OCI-LY3 (cell line): Measurements from ENCODE around the gene REC114.

Experiments
- H2AFZ ChIP-seq: fragments of 200-600, 300-600 bp; shearing (Covaris generic); 2 replicates; pipeline ENCODE4 v1.6.0; 2014; ENCODE audit warnings: antibody characterized with exemption, low read depth, low read length
- H3K27ac ChIP-seq: fragments of 200-600, 300-600 bp; sonication (generic); 2 replicates; pipeline ENCODE4 v1.5.1; 2014; ENCODE audit warnings: mild to moderate bottlenecking, low read length, moderate library complexity, mixed read lengths
- H3K27me3 ChIP-seq: fragments of 200-600, 300-600 bp; sonication (generic); 2 replicates; pipeline ENCODE4 v1.6.1; 2014; ENCODE audit warnings: low read depth, low read length, mixed read lengths
- H3K36me3 ChIP-seq: fragments of 200-600, 300-600 bp; sonication (generic); replicated peaks from 2 replicates; pipeline ENCODE3; 2014; ENCODE audit warnings: low read depth, low read length, mixed read lengths
- H3K4me1 ChIP-seq: fragments of 300-600, 200-600 bp; sonication (generic); 2 replicates; pipeline ENCODE4 v1.6.1; 2014; ENCODE audit warnings: low read length, mixed read lengths
- H3K4me2 ChIP-seq: fragments of 200-600, 300-600 bp; sonication (generic); 2 replicates; pipeline ENCODE4 v1.6.1; 2014; ENCODE audit warnings: low read length, mixed read lengths
- H3K4me3 ChIP-seq: fragments of 300-600, 200-600 bp; sonication (generic); 2 replicates; pipeline ENCODE4 v1.5.1; 2014; ENCODE audit warnings: antibody characterized with exemption, mild to moderate bottlenecking, low read length, moderate library complexity
- H3K79me2 ChIP-seq: fragments of 300-600, 200-600 bp; shearing (Covaris generic); 2 replicates; pipeline ENCODE4 v1.6.1; 2014; ENCODE audit warnings: mild to moderate bottlenecking, low read length, mixed read lengths
- H3K9ac ChIP-seq: fragments of 300-600, 200-600 bp; shearing (Covaris generic); 2 replicates; pipeline ENCODE4 v1.6.0; 2014; ENCODE audit warnings: mild to moderate bottlenecking, low read length, moderate library complexity
- H3K9me3 ChIP-seq: fragments of 200-600, 300-600 bp; shearing (Covaris generic); 2 replicates; pipeline ENCODE4 v1.6.1; 2014; ENCODE audit warnings: low read length, mixed read lengths; ENCODE audit not compliant: insufficient read depth
- H4K20me1 ChIP-seq: fragments of 200-600, 300-600 bp; sonication (generic); 2 replicates; pipeline ENCODE4 v1.6.1; 2016; ENCODE audit warnings: low read length, mixed read lengths; ENCODE audit not compliant: insufficient read depth
- CTCF ChIP-seq: fragments of 200-600, 300-600 bp; sonication (generic); IDR thresholded peaks from 2 replicates; pipeline ENCODE4 v1.5.1; 2014; ENCODE audit warnings: antibody characterized with exemption, low read length, low read depth
- EZH2phosphoT487 ChIP-seq: fragments of 200-600 bp; shearing (Covaris generic); IDR thresholded peaks from 2 replicates; pipeline ENCODE4 v1.6.1; 2018; ENCODE audit warnings: antibody characterized with exemption, mixed run types, low read depth

Gene REC114

DNA sequence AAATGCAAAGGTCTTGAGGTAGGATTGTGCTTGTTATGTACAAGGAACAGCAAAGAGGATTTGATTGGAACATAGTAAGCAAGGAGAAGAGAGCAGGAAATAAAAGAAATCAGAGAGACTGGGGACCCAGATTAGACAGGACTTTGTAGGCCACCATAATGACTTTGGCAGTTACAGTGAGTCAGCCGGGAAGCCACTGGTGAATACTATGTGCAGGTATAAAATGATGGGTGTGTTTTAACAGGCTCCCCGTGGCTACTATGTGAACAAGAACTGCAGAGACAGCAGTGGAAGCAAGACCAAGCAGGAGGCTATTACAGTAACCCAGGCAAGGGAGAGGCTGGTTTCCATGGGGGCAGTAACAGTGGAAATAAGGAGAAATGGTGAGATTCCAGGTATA is 135.1 kb downstream of the REC114 start:
- Histone ChIP-seq H3K27me3 (no peaks in the 10 kb centered on the region), H3K4me3 (no peak overlapping the region), H2AFZ (no peak overlapping the region), H3K27ac (no peak overlapping the region), H3K9ac (no peak overlapping the region), H3K79me2 (no peaks in the 10 kb centered on the region), H3K9me3 (no peaks in the 10 kb centered on the region), H3K4me1 (no peaks in the 10 kb centered on the region), H3K4me2 (no peak overlapping the region), H3K36me3 (peaks cover 27% of the 10 kb centered on the region), H4K20me1 (0 out of 2 replicates have a peak, but pooled peaks cover 4% of the 10 kb centered on the region)
- TF ChIP-seq CTCF (no peak), EZH2phosphoT487 (no peak)

- TF ChIP-seq CTCF (no peak), EZH2phosphoT487 (no peak)
- no peak overlapping the region for H3K4me2 ChIP-seq
- H4K20me1 ChIP-seq, result peaks cover 9% of the 10 kb centered on the region; the same call in 1 of the 2 replicates
- H3K27ac ChIP-seq, result no peak overlapping the region
- peaks cover 33% of the 10 kb centered on the region for H3K36me3 ChIP-seq
- H3K9ac ChIP-seq, result no peak overlapping the region
- H3K79me2 ChIP-seq, result no peaks in the 10 kb centered on the region
- H3K4me1 ChIP-seq, result no peaks in the 10 kb centered on the region
- no peak overlapping the region for H3K4me3 ChIP-seq
- H3K9me3 ChIP-seq, result no peaks in the 10 kb centered on the region
- no peak overlapping the region for H2AFZ ChIP-seq
- no peaks in the 10 kb centered on the region for H3K27me3 ChIP-seq
Measured at GRCh38 chr15:73582851-73583379, 140.0 kb downstream of the REC114 start.

DNA sequence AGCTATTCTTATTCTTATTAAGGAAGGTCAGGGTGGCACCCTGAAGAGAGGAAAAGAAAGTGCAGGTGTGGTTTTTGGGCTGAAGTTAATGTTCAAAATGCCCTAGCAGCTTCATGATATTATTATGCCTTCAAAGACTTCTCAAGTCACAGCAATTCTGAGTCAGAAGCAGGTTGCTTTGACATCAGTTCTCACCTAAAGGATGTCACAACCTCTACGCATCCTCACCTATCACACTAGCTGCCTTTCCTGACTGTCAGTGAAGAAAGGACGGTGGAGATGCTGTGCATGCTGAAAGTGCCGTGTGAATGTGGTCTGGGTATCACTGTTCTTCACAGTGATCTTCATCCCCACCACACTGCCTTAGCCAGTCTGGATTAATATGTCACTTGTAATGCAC is 140.6 kb downstream of the REC114 start:
- Histone ChIP-seq H3K36me3 (peaks cover 33% of the 10 kb centered on the region), H3K9me3 (no peaks in the 10 kb centered on the region), H3K4me2 (no peak overlapping the region), H3K27ac (no peak overlapping the region), H3K9ac (no peak overlapping the region), H4K20me1 (peaks cover 9% of the 10 kb centered on the region; the same call in 1 of the 2 replicates), H3K27me3 (no peaks in the 10 kb centered on the region), H3K79me2 (no peaks in the 10 kb centered on the region), H3K4me1 (no peaks in the 10 kb centered on the region), H2AFZ (no peak overlapping the region), H3K4me3 (no peak overlapping the region)
- TF ChIP-seq EZH2phosphoT487, result no peak
- TF ChIP-seq CTCF, result no peak

DNA sequence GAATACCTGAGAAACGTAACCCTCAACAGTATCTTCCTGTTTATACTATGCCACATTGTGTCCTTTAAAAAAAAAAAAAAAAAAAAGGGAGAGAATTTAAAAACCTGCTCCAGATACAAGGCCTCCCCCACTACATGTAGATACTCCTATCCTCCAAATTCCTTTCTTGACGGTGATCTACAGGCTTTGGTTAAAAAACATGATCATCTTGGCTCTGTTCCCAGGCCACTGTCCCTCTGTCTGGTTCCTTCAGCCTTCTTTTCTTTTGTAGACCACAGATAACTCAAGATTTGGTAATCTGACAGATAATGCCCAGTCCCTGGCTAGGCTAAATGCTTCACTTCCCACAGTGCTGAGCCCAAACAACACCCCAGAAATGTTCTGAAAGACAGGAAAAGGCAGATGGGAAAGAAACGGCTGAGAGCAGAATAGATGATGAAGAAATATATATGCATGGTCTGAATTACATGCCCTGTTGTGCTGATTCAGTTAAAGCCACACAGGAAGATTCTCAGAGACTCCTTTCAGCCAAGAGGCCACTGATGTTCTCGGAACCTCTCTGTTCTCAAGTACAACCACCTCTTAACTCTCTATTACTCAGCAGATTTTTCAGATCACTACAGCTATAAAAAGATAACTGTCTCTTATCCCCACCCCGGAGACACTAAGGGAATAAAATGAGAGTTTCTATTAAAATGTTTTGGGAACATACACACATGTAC is 141.9 kb downstream of the REC114 start:
- TF ChIP-seq CTCF, result no peak
- TF ChIP-seq EZH2phosphoT487, result no peak
- Histone ChIP-seq H3K27ac (no peak overlapping the region), H3K4me2 (no peak overlapping the region)

More for the DNA sequence above, 141.9 kb downstream of the REC114 start:
- Histone ChIP-seq H3K9ac (no peak overlapping the region), H3K79me2 (no peaks in the 10 kb centered on the region; the same call in 1 of the 2 replicates), H4K20me1 (peaks cover 11% of the 10 kb centered on the region; the same call in 1 of the 2 replicates), H3K4me1 (no peaks in the 10 kb centered on the region), H3K27me3 (no peaks in the 10 kb centered on the region), H3K36me3 (peaks cover 37% of the 10 kb centered on the region), H2AFZ (no peak overlapping the region), H3K4me3 (no peak overlapping the region), H3K9me3 (no peaks in the 10 kb centered on the region)
